Keratinocyte (primary cell): ENCODE results near the gene TAS1R3. TPM values are rescaled to one million over a fixed set of nuclear protein-coding genes. Genes with fewer than 3 reads are reported as not detected.

Experiments used
- DNase-seq: peaks from one replicate; pipeline ENCODE4 v3.0.0-alpha.2; 2011; ENCODE audit warnings: low read depth, missing footprints, low spot score
- FAIRE-seq: peaks from 2 replicates; lab custom pipeline; 2011; peaks lifted over from hg19 to GRCh38; lab: Jason Lieb, UNC
- H2AFZ ChIP-seq: 2 replicates; pipeline ENCODE4 v1.6.0; 2012; ENCODE audit warnings: low read length, control low read depth, inconsistent platforms; ENCODE audit not compliant: control insufficient read depth
- H3K27ac ChIP-seq: 2 replicates; pipeline ENCODE4 v1.5.1; 2011; ENCODE audit warnings: low read length; ENCODE audit not compliant: control insufficient read depth, insufficient read depth
- H3K27me3 ChIP-seq: 3 replicates; pipeline ENCODE4 v1.6.0; 2011; ENCODE audit warnings: low read length; ENCODE audit not compliant: control insufficient read depth, insufficient read depth; ENCODE audit errors: extremely low read depth
- H3K36me3 ChIP-seq, 2 experiments: 2 replicates in 1 of 2; 3 replicates in 1 of 2; pipeline ENCODE4 v1.5.1; 2011; ENCODE audit warnings: low read length in 2 of 2, mild to moderate bottlenecking in 1 of 2; ENCODE audit not compliant: control insufficient read depth in 2 of 2, insufficient read depth in 2 of 2; ENCODE audit errors: extremely low read depth in 1 of 2
- H3K4me1 ChIP-seq: 3 replicates; pipeline ENCODE4 v1.5.1; 2011; ENCODE audit warnings: low read length; ENCODE audit not compliant: control insufficient read depth, insufficient read depth; ENCODE audit errors: extremely low read depth
- H3K4me2 ChIP-seq: 3 replicates; pipeline ENCODE4 v1.6.0; 2011; ENCODE audit warnings: low read depth, low read length; ENCODE audit not compliant: control insufficient read depth, insufficient read depth; ENCODE audit errors: extremely low read depth
- H3K4me3 ChIP-seq, 3 experiments: fragments of 200-600 bp in 1 of 3; sonication (generic) in 1 of 3; 2 replicates in 2 of 3; 3 replicates in 1 of 3; pipeline ENCODE4 v1.5.1; 2011 to 2016; ENCODE audit warnings: low read length in 3 of 3, mild to moderate bottlenecking in 3 of 3, control low read depth in 2 of 3, inconsistent platforms in 1 of 3, low read depth in 1 of 3, mixed read lengths in 1 of 3, mixed run types in 1 of 3, moderate library complexity in 1 of 3; ENCODE audit not compliant: control insufficient read depth in 2 of 3, insufficient read depth in 2 of 3; ENCODE audit errors: extremely low read depth in 1 of 3
- H3K79me2 ChIP-seq: 2 replicates; pipeline ENCODE4 v1.6.0; 2012; ENCODE audit warnings: low read length; ENCODE audit not compliant: control insufficient read depth, insufficient read depth
- H3K9ac ChIP-seq: 3 replicates; pipeline ENCODE4 v1.6.0; 2011; ENCODE audit warnings: low read length; ENCODE audit not compliant: control insufficient read depth, insufficient read depth; ENCODE audit errors: extremely low read depth
- H3K9me1 ChIP-seq: 3 replicates; pipeline ENCODE4 v1.6.0; 2011; ENCODE audit warnings: low read length; ENCODE audit not compliant: control insufficient read depth, insufficient read depth; ENCODE audit errors: extremely low read depth
- H3K9me3 ChIP-seq: 2 replicates; pipeline ENCODE4 v1.5.1; 2012; ENCODE audit warnings: low read depth, low read length; ENCODE audit not compliant: control insufficient read depth
- H4K20me1 ChIP-seq: 3 replicates; pipeline ENCODE4 v1.6.0; 2011; ENCODE audit warnings: low read length; ENCODE audit not compliant: control insufficient read depth, insufficient read depth; ENCODE audit errors: extremely low read depth
- CTCF ChIP-seq, 3 experiments: IDR thresholded peaks in 1 of 3; conservative IDR thresholded peaks in 1 of 3; optimal IDR thresholded peaks in 1 of 3; 2 replicates in 2 of 3; 3 replicates in 1 of 3; pipeline versions ENCODE3 to v1.5.1; 2011; ENCODE audit warnings: low read length in 3 of 3, mild to moderate bottlenecking in 3 of 3, moderate library complexity in 2 of 3, control low read depth in 1 of 3, inconsistent platforms in 1 of 3; ENCODE audit not compliant: insufficient read depth in 2 of 3; ENCODE audit errors: extremely low read depth in 1 of 3
- EZH2 ChIP-seq: IDR thresholded peaks from one replicate; pipeline ENCODE4 v1.6.1; 2012; ENCODE audit warnings: inconsistent platforms, mild to moderate bottlenecking, low read length, moderate library complexity
- dilution Hi-C: fragments of 300-500 bp; cut with MboI; formaldehyde crosslinking; loops from one replicate; pipeline ENCODE4 v1.7.0; 2020; ENCODE audit warnings: low sequenced_read_pairs; ENCODE audit not compliant: extremely low pct_ligation_motif_present
- polyA plus RNA-seq, 5 experiments: library from polyadenylated mRNA; depleted of rRNA in 3 of 5; stranded (reverse) in 3 of 5; stranded (forward) in 1 of 5; unstranded in 1 of 5; fragments of >200 nt; gene quantifications; 1 replicate in 1 of 5; 2 replicates in 3 of 5; 3 replicates in 1 of 5; pipeline versions ENCODE4 v1.2.1 to v1.2.3, GENCODE V29; 2011 to 2012; ENCODE audit warnings: missing spikeins in 2 of 5, low read depth in 1 of 5, low replicate concordance in 1 of 5

Gene TAS1R3
- polyA plus RNA-seq, 1 donor (not counting 4 experiments of a cell fraction or from before 2014, with no cell fraction given) = 0.04 TPM

- Histone ChIP-seq H3K9me3 (no peaks in the 10 kb centered on the region), H3K9me1 (no peaks in the 10 kb centered on the region), H3K4me1 (peaks cover 18% of the 10 kb centered on the region), H3K4me3 (no peak overlapping the region), H3K79me2 (no peaks in the 10 kb centered on the region), H2AFZ (no peak overlapping the region), H4K20me1 (no peaks in the 10 kb centered on the region), H3K27ac (no peak overlapping the region), H3K36me3 (no peaks in the 10 kb centered on the region), H3K27me3 (peaks cover 8% of the 10 kb centered on the region), H3K4me2 (no peak overlapping the region), H3K9ac (no peak overlapping the region)
- no peak for DNase-seq
- no peak for FAIRE-seq
- TF ChIP-seq EZH2 = no peak
- dilution Hi-C loops = no loop called here
Observed at GRCh38 chr1:1355416-1355815, 24.3 kb downstream of the TAS1R3 start.

- Histone ChIP-seq H3K27ac (no peak overlapping the region), H2AFZ (no peak overlapping the region), H3K4me2 (no peak overlapping the region), H4K20me1 (no peaks in the 10 kb centered on the region), H3K9me1 (no peaks in the 10 kb centered on the region), H3K36me3 (no peaks in the 10 kb centered on the region), H3K27me3 (peaks cover 8% of the 10 kb centered on the region), H3K4me1 (peaks cover 25% of the 10 kb centered on the region), H3K79me2 (no peaks in the 10 kb centered on the region), H3K9ac (no peak overlapping the region), H3K9me3 (no peaks in the 10 kb centered on the region), H3K4me3 (no peak overlapping the region)
- FAIRE-seq (no peak), DNase-seq (no peak)
- TF ChIP-seq EZH2 (no peak), CTCF (optimal IDR thresholded peaks at IDR 0.05 in 1 of 3, IDR thresholded peaks at IDR 0.05 in 1 of 3, conservative IDR thresholded peaks at IDR 0.05 in 1 of 3; ENCODE audit: extremely low read depth in 1 of 3, insufficient read depth in 2 of 3, low read length in 3 of 3) (no peak)
- dilution Hi-C loops = no loop called here
Observed at GRCh38 chr1:1356166-1356795, 25.2 kb downstream of the TAS1R3 start.
